Activated CD4-positive, alpha-beta memory T cell treated with anti-CD3 and anti-CD28 coated beads for 36 hours (primary cell): Measurements from ENCODE around the gene CNNM4. TPM values are rescaled to one million over a fixed set of nuclear protein-coding genes. Genes with fewer than 3 reads are reported as not detected.

Source experiments
- CTCF ChIA-PET: fragments of 350-600 bp; sonication (Branson Sonifier 250); formaldehyde crosslinking; loops from one replicate; lab custom pipeline; 2021; ENCODE audit warnings: antibody characterized with exemption, inconsistent platforms; lab: Charles Lee
- POLR2A ChIA-PET: fragments of 350-600 bp; sonication (Branson Sonifier 250); formaldehyde crosslinking; loops from one replicate; lab custom pipeline; 2021; ENCODE audit warnings: antibody characterized with exemption; lab: Charles Lee
- DNase-seq: peaks from one replicate; pipeline ENCODE4 v3.0.0-alpha.2; 2020
- H3K27ac Mint-ChIP-seq: one replicate; pipeline ENCODE4 v1.8.0; 2021; ENCODE audit warnings: mixed read lengths
- H3K27me3 Mint-ChIP-seq: one replicate; pipeline ENCODE4 v1.8.0; 2021; ENCODE audit warnings: mixed read lengths
- H3K36me3 Mint-ChIP-seq: one replicate; pipeline ENCODE4 v1.8.0; 2021; ENCODE audit warnings: mixed read lengths
- H3K4me1 Mint-ChIP-seq: one replicate; pipeline ENCODE4 v1.8.0; 2021; ENCODE audit warnings: low read depth, mixed read lengths
- H3K4me3 Mint-ChIP-seq: one replicate; pipeline ENCODE4 v1.8.0; 2021; ENCODE audit warnings: mild to moderate bottlenecking, mixed read lengths
- H3K9me3 Mint-ChIP-seq: one replicate; pipeline ENCODE4 v1.8.0; 2021; ENCODE audit warnings: mixed read lengths
- intact Hi-C: fragments of 100-400 bp; cut with micrococcal nuclease; formaldehyde crosslinking; loops from one replicate; pipeline ENCODE4 v1.15.1; 2023
- total RNA-seq, 2 experiments: library from RNA; stranded (reverse); gene quantifications; one replicate each; pipeline ENCODE4 v1.2.3, GENCODE V29; 2021

CNNM4 gene
- 1 to 10 TPM; 7.5 to 8.2 TPM for total RNA-seq

GRCh38 chr2:96760036-96760985 lies at the start of gene CNNM4:
Gene CNNM4, plus strand, starts transcription at chr2:96760902. Its CDS starts 98 bp downstream, at chr2:96761000.
- H3K27ac Mint-ChIP-seq, result peak within 1 kb of the TSS; percentile 78
- POLR2A ChIA-PET, result interaction anchor here (0.9 to 1.8 kb wide), 4 partner anchors 13 to 122 kb away, joined by 4 to 5 read pairs (median 4); partner anchors contain the start of genes CNNM3 and KANSL3
- H3K4me3 Mint-ChIP-seq, result peak within 1 kb of the TSS; percentile 79
- H3K9me3 Mint-ChIP-seq, result no peaks in the 10 kb centered on the region
- H3K4me1 Mint-ChIP-seq, result peaks cover 54% of the 10 kb centered on the region
- peak; percentile 95 for DNase-seq
- H3K27me3 Mint-ChIP-seq, result no peaks in the 10 kb centered on the region
- CTCF ChIA-PET, result interaction anchor here (0.6 to 4.4 kb wide), 16 partner anchors 9 to 402 kb away, joined by 3 to 28 read pairs (median 6); partner anchors contain the start of genes CNNM3, KANSL3 and LMAN2L
- intact Hi-C loops, result loop anchor here (1.0 to 5.0 kb wide), 4 partner anchors 20 to 203 kb away; partner anchors contain the start of genes CNNM3 and LMAN2L
- H3K36me3 Mint-ChIP-seq, result no peaks in the 10 kb centered on the region

GRCh38 chr2:96710985-96711384 lies 49.7 kb upstream of the CNNM4 start:
- H3K27ac Mint-ChIP-seq, result no peak overlapping the region
- intact Hi-C loops, result no loop called here

GRCh38 chr2:96715658-96716057 lies 45.0 kb upstream of the CNNM4 start:
- no peak for DNase-seq
- H3K27ac Mint-ChIP-seq, result no peak overlapping the region
- no peak overlapping the region for H3K4me3 Mint-ChIP-seq
- POLR2A ChIA-PET, result no interaction called here
- no peaks in the 10 kb centered on the region for H3K4me1 Mint-ChIP-seq
- peaks cover 8% of the 10 kb centered on the region for H3K36me3 Mint-ChIP-seq
- no peaks in the 10 kb centered on the region for H3K27me3 Mint-ChIP-seq
- no peaks in the 10 kb centered on the region for H3K9me3 Mint-ChIP-seq
- intact Hi-C loops, result no loop called here
- CTCF ChIA-PET, result no interaction called here

More at GRCh38 chr2:96710985-96711384, 49.7 kb upstream of the CNNM4 start:
- peaks cover 35% of the 10 kb centered on the region for H3K36me3 Mint-ChIP-seq
- no peaks in the 10 kb centered on the region for H3K9me3 Mint-ChIP-seq
- H3K4me1 Mint-ChIP-seq, result no peaks in the 10 kb centered on the region
- no peak overlapping the region for H3K4me3 Mint-ChIP-seq
- POLR2A ChIA-PET, result no interaction called here
- no peaks in the 10 kb centered on the region for H3K27me3 Mint-ChIP-seq
- no peak for DNase-seq
- CTCF ChIA-PET, result no interaction called here

- Mint-ChIP-seq H3K4me3 (no peak overlapping the region), H3K27ac (no peak overlapping the region), H3K4me1 (no peaks in the 10 kb centered on the region), H3K27me3 (no peaks in the 10 kb centered on the region), H3K36me3 (peaks cover 4% of the 10 kb centered on the region), H3K9me3 (no peaks in the 10 kb centered on the region)
- ChIA-PET POLR2A (no interaction called here), CTCF (no interaction called here)
- DNase-seq, result no peak
- intact Hi-C loops, result no loop called here
Observed at GRCh38 chr2:96716388-96716787, 44.3 kb upstream of the CNNM4 start.

GRCh38 chr2:96726131-96726530 lies 34.6 kb upstream of the CNNM4 start:
- H3K27ac Mint-ChIP-seq, result no peak overlapping the region
- no peak for DNase-seq
- peaks cover 19% of the 10 kb centered on the region for H3K36me3 Mint-ChIP-seq
- intact Hi-C loops, result no loop called here
- H3K4me1 Mint-ChIP-seq, result no peaks in the 10 kb centered on the region
- CTCF ChIA-PET, result no interaction called here
- no peak overlapping the region for H3K4me3 Mint-ChIP-seq
- no peaks in the 10 kb centered on the region for H3K9me3 Mint-ChIP-seq
- H3K27me3 Mint-ChIP-seq, result no peaks in the 10 kb centered on the region
- POLR2A ChIA-PET, result no interaction called here

GRCh38 chr2:96727431-96727830 lies 33.3 kb upstream of the CNNM4 start:
- Mint-ChIP-seq H3K27ac (no peak overlapping the region), H3K36me3 (peaks cover 20% of the 10 kb centered on the region), H3K9me3 (no peaks in the 10 kb centered on the region), H3K4me3 (no peak overlapping the region), H3K4me1 (no peaks in the 10 kb centered on the region), H3K27me3 (no peaks in the 10 kb centered on the region)
- ChIA-PET CTCF (no interaction called here), POLR2A (no interaction called here)
- DNase-seq, result no peak
- intact Hi-C loops, result no loop called here

GRCh38 chr2:96729748-96730147 lies 31.0 kb upstream of the CNNM4 start:
- Mint-ChIP-seq H3K27me3 (no peaks in the 10 kb centered on the region), H3K27ac (no peak overlapping the region), H3K36me3 (peaks cover 30% of the 10 kb centered on the region), H3K4me3 (no peak overlapping the region), H3K9me3 (no peaks in the 10 kb centered on the region), H3K4me1 (no peaks in the 10 kb centered on the region)
- POLR2A ChIA-PET, result interaction anchor here (0.5 kb wide), 1 partner anchor 57 kb away, joined by 3 read pairs; no protein-coding TSS in a partner anchor
- intact Hi-C loops, result no loop called here
- CTCF ChIA-PET, result no interaction called here
- no peak for DNase-seq

GRCh38 chr2:96730212-96730611 lies 30.5 kb upstream of the CNNM4 start:
- Mint-ChIP-seq H3K27ac (no peak overlapping the region), H3K36me3 (peaks cover 30% of the 10 kb centered on the region), H3K9me3 (no peaks in the 10 kb centered on the region), H3K4me1 (peaks cover 3% of the 10 kb centered on the region), H3K4me3 (no peak overlapping the region), H3K27me3 (no peaks in the 10 kb centered on the region)
- ChIA-PET POLR2A (interaction anchor here (0.5 kb wide), 1 partner anchor 58 kb away, joined by 3 read pairs; no protein-coding TSS in a partner anchor), CTCF (no interaction called here)
- intact Hi-C loops, result no loop called here
- no peak for DNase-seq

GRCh38 chr2:96733931-96734330 lies 26.8 kb upstream of the CNNM4 start:
- peak; percentile 15 for DNase-seq
- H3K36me3 Mint-ChIP-seq, result peaks cover 26% of the 10 kb centered on the region
- CTCF ChIA-PET, result interaction anchor here (1.2 kb wide), 1 partner anchor 67 kb away, joined by 3 read pairs; no protein-coding TSS in a partner anchor
- no peak overlapping the region for H3K27ac Mint-ChIP-seq
- intact Hi-C loops, result no loop called here
- H3K27me3 Mint-ChIP-seq, result no peaks in the 10 kb centered on the region
- peaks cover 17% of the 10 kb centered on the region for H3K4me1 Mint-ChIP-seq
- POLR2A ChIA-PET, result no interaction called here
- H3K4me3 Mint-ChIP-seq, result no peak overlapping the region
- no peaks in the 10 kb centered on the region for H3K9me3 Mint-ChIP-seq

- H3K27ac Mint-ChIP-seq, result no peak overlapping the region
Observed at GRCh38 chr2:96734880-96735583, 25.7 kb upstream of the CNNM4 start.

GRCh38 chr2:96737251-96737650 lies 23.5 kb upstream of the CNNM4 start:
- Mint-ChIP-seq H3K36me3 (peaks cover 18% of the 10 kb centered on the region), H3K4me1 (peaks cover 32% of the 10 kb centered on the region), H3K4me3 (no peak overlapping the region), H3K9me3 (no peaks in the 10 kb centered on the region), H3K27ac (no peak overlapping the region), H3K27me3 (no peaks in the 10 kb centered on the region)
- ChIA-PET CTCF (interaction anchor here (1.6 kb wide), 1 partner anchor 24 kb away, joined by 6 read pairs; the partner anchor contains the start of gene CNNM4), POLR2A (no interaction called here)
- intact Hi-C loops, result no loop called here
- DNase-seq, result no peak

More at GRCh38 chr2:96734880-96735583, 25.7 kb upstream of the CNNM4 start:
- no peaks in the 10 kb centered on the region for H3K27me3 Mint-ChIP-seq
- H3K36me3 Mint-ChIP-seq, result peaks cover 26% of the 10 kb centered on the region
- intact Hi-C loops, result no loop called here
- no peak overlapping the region for H3K4me3 Mint-ChIP-seq
- peak; percentile 15 for DNase-seq
- peaks cover 26% of the 10 kb centered on the region for H3K4me1 Mint-ChIP-seq
- CTCF ChIA-PET, result interaction anchor here (0.8 to 1.2 kb wide), 3 partner anchors 26 to 66 kb away, joined by 3 to 4 read pairs (median 4); partner anchors contain the start of gene CNNM4
- POLR2A ChIA-PET, result no interaction called here
- no peaks in the 10 kb centered on the region for H3K9me3 Mint-ChIP-seq

GRCh38 chr2:96737831-96738230 lies 22.9 kb upstream of the CNNM4 start:
- no peak for DNase-seq
- Mint-ChIP-seq H3K4me1 (peaks cover 34% of the 10 kb centered on the region), H3K27me3 (no peaks in the 10 kb centered on the region), H3K27ac (no peak overlapping the region), H3K9me3 (no peaks in the 10 kb centered on the region), H3K36me3 (peaks cover 18% of the 10 kb centered on the region), H3K4me3 (peak overlapping the region; percentile 27)
- intact Hi-C loops, result no loop called here
- ChIA-PET CTCF (interaction anchor here (1.6 to 2.9 kb wide), 2 partner anchors 23 kb away, joined by 6 to 13 read pairs; partner anchors contain the start of gene CNNM4), POLR2A (no interaction called here)
